Pancreas (tissue), 10 donors: ENCODE data around the gene SEZ6. TPM values are rescaled to one million over a fixed set of nuclear protein-coding genes. Genes with fewer than 3 reads are reported as not detected.
A peak's percentile ranks its signal among the peaks of the same experiment; 100 is the strongest.

Experiments
- ATAC-seq, 4 donors: fragments of 200-7000 bp; cut with Tn5 transposase; one replicate each; pipeline versions ENCODE4 v1.8.0 to v1.9.1; 2020; ENCODE audit warnings: mild to moderate bottlenecking in 4 of 4, moderate library complexity in 4 of 4
- DNase-seq, 6 donors: peaks; one replicate each; pipeline ENCODE4 v3.0.0-alpha.2; 2020
- FAIRE-seq: peaks from 2 replicates; lab custom pipeline; 2012; peaks lifted over from hg19 to GRCh38; lab: Jason Lieb, UNC
- H3K27ac ChIP-seq, 4 donors: fragments of 200-600 bp; sonication (generic); 1 replicate in 3 of 4; 2 replicates in 1 of 4; pipeline versions ENCODE4 v1.5.0 to v1.8.0; 2020
- H3K27me3 ChIP-seq, 4 donors: fragments of 200-600 bp; one replicate each; pipeline ENCODE4 v1.8.0; 2021
- H3K36me3 ChIP-seq, 3 donors: fragments of 200-600 bp; sonication (generic) in 1 of 3; one replicate each; pipeline versions ENCODE4 v1.5.0 to v1.8.0; 2020 to 2021
- H3K4me1 ChIP-seq, 3 donors: fragments of 200-600 bp; one replicate each; pipeline ENCODE4 v1.8.0; 2021
- H3K4me3 ChIP-seq, 4 donors: fragments of 200-600 bp; sonication (generic) in 2 of 4; one replicate each; pipeline versions ENCODE4 v1.5.0 to v1.8.0; 2020 to 2021
- H3K9me3 ChIP-seq, 4 donors: fragments of 200-600 bp; one replicate each; pipeline ENCODE4 v1.8.0; 2021
- WGBS, 2 donors: extraction: QIAGEN DNeasy Blood & Tissue Kit; methylation state at CpG; one replicate each; pipeline ENCODE4 v1.1.7; 2013; 5-methylcytosine and 5-hydroxymethylcytosine counted together
- intact Hi-C, 3 donors: fragments of 100-400 bp; cut with DNase I; formaldehyde crosslinking; loops; one replicate each; pipeline versions ENCODE4 v1.11.1 to v1.14.2; 2022
- polyA plus RNA-seq, 2 donors: library from polyadenylated mRNA; stranded (reverse); fragments of 200-250 nt; gene quantifications; one replicate each; pipeline ENCODE4 v1.2.3, GENCODE V29; 2013
- total RNA-seq, 6 donors: library from RNA; stranded (reverse); fragmentation: NEBNext Ultra II Directional in 4 of 6; extraction: Animal tissue kit (Norgen Biotek cat#: 25700) in 4 of 6; gene quantifications; one replicate each; pipeline versions ENCODE4 v1.2.1 to v1.2.4, GENCODE V29; 2021 to 2023
- TF ChIP-seq, protein P1 (sequence below), 4 donors: fragments of 200-600 bp; sonication (generic) in 3 of 4; IDR thresholded peaks; one replicate each; pipeline versions ENCODE4 v1.5.0 to v1.8.0; 2021; ENCODE audit warnings: antibody characterized with exemption in 4 of 4
- donor health status: healthy with polysubstance abuse.
- donor health status: DM: no; HTN: no; CAD: no; lungs with moderate emphysema.
- donor health status: DM: no; HTN: no; CAD: no.
- donor health status: control.
- donor health status: control.
- donor health status: Bipolar disorder and iron deficiency.
- donor health status: DM: yes; HTN: yes; CAD: no.
- donor health status: DM: no; HTN: no; CAD: no.
- donor health status: DM: no; HTN: no; CAD: no.
- donor health status: DM: yes; HTN: yes; CAD: no.

The SEZ6 gene
- total and polyA plus RNA-seq, 8 donors, result 0.13 to 5.0 (median 0.64) TPM

DNA sequence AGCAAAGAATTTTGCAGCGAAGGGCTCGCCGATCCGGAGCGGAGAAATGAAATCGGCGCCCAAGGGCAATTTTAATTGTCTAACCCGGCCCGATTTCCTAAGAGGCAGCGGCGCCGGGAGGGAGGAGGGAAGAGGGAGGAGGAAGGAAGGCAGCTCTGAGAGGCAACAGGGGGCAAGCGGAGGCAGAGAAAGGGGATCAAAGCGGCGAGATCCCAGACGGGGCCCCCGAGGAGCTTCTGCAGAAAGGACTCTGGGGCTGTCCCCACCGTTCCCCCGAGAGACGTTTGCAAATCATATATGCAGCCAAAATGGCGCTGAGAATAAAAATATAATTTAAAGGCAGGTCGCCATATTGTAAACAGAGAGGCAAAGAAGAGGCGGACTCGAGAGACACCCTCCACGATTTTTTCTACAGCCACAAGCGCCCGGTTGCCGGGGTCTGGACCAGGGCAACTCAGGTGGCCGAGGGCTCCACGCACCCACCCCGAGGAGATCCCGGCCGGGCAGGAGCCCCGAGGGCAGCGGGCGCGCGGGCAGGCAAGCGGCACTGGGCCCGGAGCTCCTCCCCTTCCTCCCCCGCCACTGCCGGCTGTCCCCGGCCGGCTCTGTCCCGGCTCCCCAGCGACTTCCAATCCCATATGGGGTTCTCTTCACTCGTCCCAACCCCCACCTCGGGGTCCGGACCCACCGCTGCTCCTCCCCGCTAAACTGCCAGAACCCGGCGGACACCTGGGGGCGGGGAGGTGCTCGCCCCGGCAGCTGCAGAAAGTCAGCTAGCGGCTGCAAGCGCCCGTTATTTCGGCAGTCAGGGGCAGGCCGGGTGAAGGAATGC lies 56.4 kb downstream of the SEZ6 start:
- no peaks in the 10 kb centered on the region for H3K27me3 ChIP-seq
- WGBS, 2 donors, result 0 to 1% methylated on average over 48 to 61 of the region's 61 CpGs
- H3K27ac ChIP-seq, result peak overlapping the region; percentile 84 to 94 (median 89)
- intact Hi-C loops, result no loop called here
- H3K4me1 ChIP-seq, result peaks cover 9 to 40% (median 30%) of the 10 kb centered on the region in 3 donors
- H3K4me3 ChIP-seq, result peak overlapping the region; percentile 67 to 94 (median 84)
- peak; percentile 11 to 34 (median 25) for ATAC-seq
- TF ChIP-seq, protein P1, sequence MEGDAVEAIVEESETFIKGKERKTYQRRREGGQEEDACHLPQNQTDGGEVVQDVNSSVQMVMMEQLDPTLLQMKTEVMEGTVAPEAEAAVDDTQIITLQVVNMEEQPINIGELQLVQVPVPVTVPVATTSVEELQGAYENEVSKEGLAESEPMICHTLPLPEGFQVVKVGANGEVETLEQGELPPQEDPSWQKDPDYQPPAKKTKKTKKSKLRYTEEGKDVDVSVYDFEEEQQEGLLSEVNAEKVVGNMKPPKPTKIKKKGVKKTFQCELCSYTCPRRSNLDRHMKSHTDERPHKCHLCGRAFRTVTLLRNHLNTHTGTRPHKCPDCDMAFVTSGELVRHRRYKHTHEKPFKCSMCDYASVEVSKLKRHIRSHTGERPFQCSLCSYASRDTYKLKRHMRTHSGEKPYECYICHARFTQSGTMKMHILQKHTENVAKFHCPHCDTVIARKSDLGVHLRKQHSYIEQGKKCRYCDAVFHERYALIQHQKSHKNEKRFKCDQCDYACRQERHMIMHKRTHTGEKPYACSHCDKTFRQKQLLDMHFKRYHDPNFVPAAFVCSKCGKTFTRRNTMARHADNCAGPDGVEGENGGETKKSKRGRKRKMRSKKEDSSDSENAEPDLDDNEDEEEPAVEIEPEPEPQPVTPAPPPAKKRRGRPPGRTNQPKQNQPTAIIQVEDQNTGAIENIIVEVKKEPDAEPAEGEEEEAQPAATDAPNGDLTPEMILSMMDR (IDR thresholded peaks at IDR 0.05), result no peak
- H3K36me3 ChIP-seq, result no peaks in the 10 kb centered on the region
- no peak for FAIRE-seq
- peak; percentile 60 to 90 (median 78) for DNase-seq
- no peaks in the 10 kb centered on the region for H3K9me3 ChIP-seq

GRCh38 chr17:28948873-28949184 lies 57.0 kb downstream of the SEZ6 start:
- 0 to 1% methylated on average over 15 of the region's 15 CpGs for WGBS, 2 donors
- Histone ChIP-seq H3K4me1 (peaks cover 9 to 42% (median 30%) of the 10 kb centered on the region in 3 donors), H3K4me3 (peak overlapping the region; percentile 67 to 94 (median 84)), H3K27ac (peak overlapping the region; percentile 84 to 94 (median 89)), H3K36me3 (no peaks in the 10 kb centered on the region), H3K9me3 (no peaks in the 10 kb centered on the region), H3K27me3 (no peaks in the 10 kb centered on the region)
- FAIRE-seq (no peak), DNase-seq (no peak), ATAC-seq (no peak)
- TF ChIP-seq, protein P1 (IDR thresholded peaks at IDR 0.05), result no peak
- intact Hi-C loops, result no loop called here

DNA sequence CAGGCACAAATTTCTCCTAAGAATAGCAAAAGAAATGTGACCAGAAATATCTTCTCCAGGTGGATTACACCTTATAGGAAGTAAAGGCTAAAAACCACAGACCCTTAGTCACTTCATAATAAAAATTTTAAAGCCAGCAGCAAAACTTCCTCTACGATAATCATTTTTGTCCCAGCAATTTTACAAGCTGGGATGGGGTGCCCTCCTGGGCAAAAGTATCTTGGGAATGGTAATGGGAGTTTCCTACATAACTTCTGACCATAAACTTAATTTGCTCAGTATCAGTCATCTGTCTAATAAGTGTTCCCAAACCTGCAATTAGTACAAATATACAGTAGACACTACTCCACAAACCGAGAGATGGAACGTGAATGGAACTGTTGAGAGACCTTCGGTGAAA lies 57.5 kb downstream of the SEZ6 start:
- Histone ChIP-seq H3K4me3 (peak overlapping the region in 3 of 4 donors; percentile 67 to 89 (median 78)), H3K36me3 (no peaks in the 10 kb centered on the region), H3K27ac (peak overlapping the region in 2 of 4 donors; percentile 91 to 94), H3K9me3 (no peaks in the 10 kb centered on the region), H3K27me3 (no peaks in the 10 kb centered on the region), H3K4me1 (peaks cover 9 to 42% (median 30%) of the 10 kb centered on the region in 3 donors)
- DNase-seq (no peak), FAIRE-seq (no peak), ATAC-seq (no peak)
- WGBS, 2 donors, result 12 to 13% methylated on average over 4 of the region's 4 CpGs
- intact Hi-C loops, result no loop called here
- TF ChIP-seq, protein P1 (IDR thresholded peaks at IDR 0.05), result no peak

DNA sequence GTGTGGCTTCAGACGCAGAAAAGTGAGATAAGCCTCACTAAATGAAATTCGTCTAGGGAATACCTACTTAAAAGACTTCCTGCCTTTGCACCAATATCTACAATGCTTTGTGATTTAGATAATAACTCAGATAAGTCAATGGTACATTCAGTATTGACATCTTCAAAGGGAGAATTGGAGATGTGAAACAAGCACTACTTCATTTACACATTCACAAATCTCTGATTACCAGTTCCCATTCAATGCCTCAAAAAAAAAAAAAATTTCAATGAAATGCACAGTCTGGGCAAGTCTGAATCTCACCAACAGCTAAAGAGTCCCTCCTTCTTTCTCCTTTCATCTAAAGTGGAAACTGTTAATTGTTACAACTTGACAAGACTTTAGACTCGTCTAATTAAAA lies 58.2 kb downstream of the SEZ6 start:
- Histone ChIP-seq H3K36me3 (no peaks in the 10 kb centered on the region), H3K4me1 (peaks cover 9 to 38% (median 30%) of the 10 kb centered on the region in 3 donors), H3K9me3 (no peaks in the 10 kb centered on the region), H3K4me3 (peak overlapping the region in 1 of 4 donors; percentile 67), H3K27me3 (no peaks in the 10 kb centered on the region), H3K27ac (no peak overlapping the region)
- no peak for FAIRE-seq
- TF ChIP-seq, protein P1 (IDR thresholded peaks at IDR 0.05), result no peak
- WGBS, 2 donors, result 28 to 31% methylated on average over 3 of the region's 3 CpGs
- ATAC-seq, result no peak
- intact Hi-C loops, result no loop called here
- no peak for DNase-seq

GRCh38 chr17:28946239-28946638 lies 59.6 kb downstream of the SEZ6 start:
- Histone ChIP-seq H3K27me3 (no peaks in the 10 kb centered on the region), H3K36me3 (no peaks in the 10 kb centered on the region), H3K4me3 (no peak overlapping the region), H3K4me1 (peaks cover 9 to 39% (median 32%) of the 10 kb centered on the region in 3 donors), H3K9me3 (no peaks in the 10 kb centered on the region), H3K27ac (no peak overlapping the region)
- DNase-seq (no peak), ATAC-seq (no peak), FAIRE-seq (no peak)
- 53 to 66% methylated on average over 4 of the region's 4 CpGs for WGBS, 2 donors
- intact Hi-C loops, result no loop called here
- TF ChIP-seq, protein P1 (IDR thresholded peaks at IDR 0.05), result no peak
